Measurements from ENCODE around the gene TENM3.

The TENM3 gene

GRCh38 chr4:182555997-182556418 lies 312.8 kb downstream of the TENM3 start:
- TF ChIP-seq CTCF (conservative IDR thresholded peaks at IDR 0.05; ENCODE audit: control insufficient read depth, insufficient read depth, low read depth, low read length): no peak
- no peak overlapping the region for H3K4me3 ChIP-seq (ENCODE audit: control insufficient read depth, low read depth, low read length)
- DNase-seq (ENCODE audit: low read depth): peak; percentile 73

DNA sequence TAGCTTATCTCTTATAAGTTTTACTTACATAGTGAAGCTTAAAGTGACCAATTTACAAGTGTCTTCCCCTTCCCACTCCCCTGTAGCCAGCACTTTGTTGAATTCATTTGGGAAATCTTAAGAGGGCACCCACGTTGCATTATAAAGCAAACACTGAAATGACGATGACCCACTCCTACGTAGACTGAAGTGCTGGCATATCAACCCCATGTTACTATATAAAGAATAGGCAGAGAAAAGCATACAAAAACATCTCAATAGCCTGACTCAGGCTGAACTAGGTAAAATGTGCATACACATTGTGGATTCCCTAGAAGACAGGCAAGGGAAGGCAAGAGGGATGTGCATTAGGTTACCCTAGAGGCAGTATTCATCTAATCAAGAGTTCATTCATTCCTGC lies 313.4 kb downstream of the TENM3 start:
- DNase-seq (ENCODE audit: low read depth): no peak
- no peak for TF ChIP-seq CTCF (conservative IDR thresholded peaks at IDR 0.05; ENCODE audit: control insufficient read depth, insufficient read depth, low read depth, low read length)
- H3K4me3 ChIP-seq (ENCODE audit: control insufficient read depth, low read depth, low read length): no peak overlapping the region

- TF ChIP-seq CTCF (conservative IDR thresholded peaks at IDR 0.05; ENCODE audit: control insufficient read depth, insufficient read depth, low read depth, low read length): no peak
- H3K4me3 ChIP-seq (ENCODE audit: control insufficient read depth, low read depth, low read length): no peak overlapping the region
- no peak for DNase-seq (ENCODE audit: low read depth)
These were observed 317.2 kb downstream of the TENM3 start for GRCh38 chr4:182560358-182560757.

DNA sequence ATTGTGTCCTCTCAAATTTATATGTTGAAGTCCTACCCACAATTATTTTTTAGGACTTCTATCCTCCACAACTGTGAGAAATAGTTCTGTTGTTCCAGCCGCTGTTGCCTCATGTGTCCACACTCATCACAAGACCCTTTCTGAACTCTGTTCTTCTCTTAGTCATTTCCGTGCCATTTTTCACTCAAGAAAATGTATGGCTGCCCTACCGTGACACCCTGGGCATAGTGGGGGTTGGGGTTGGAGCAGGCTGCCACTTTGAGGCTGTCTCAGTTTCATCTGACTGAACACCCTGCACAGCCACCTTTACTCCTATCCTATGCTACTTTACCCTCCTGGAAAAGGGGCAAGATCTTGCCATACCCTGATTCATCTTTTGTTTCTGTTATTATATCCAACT lies 319.1 kb downstream of the TENM3 start:
- TF ChIP-seq CTCF (conservative IDR thresholded peaks at IDR 0.05; ENCODE audit: control insufficient read depth, insufficient read depth, low read depth, low read length): no peak
- DNase-seq (ENCODE audit: low read depth): no peak
- no peak overlapping the region for H3K4me3 ChIP-seq (ENCODE audit: control insufficient read depth, low read depth, low read length)

DNA sequence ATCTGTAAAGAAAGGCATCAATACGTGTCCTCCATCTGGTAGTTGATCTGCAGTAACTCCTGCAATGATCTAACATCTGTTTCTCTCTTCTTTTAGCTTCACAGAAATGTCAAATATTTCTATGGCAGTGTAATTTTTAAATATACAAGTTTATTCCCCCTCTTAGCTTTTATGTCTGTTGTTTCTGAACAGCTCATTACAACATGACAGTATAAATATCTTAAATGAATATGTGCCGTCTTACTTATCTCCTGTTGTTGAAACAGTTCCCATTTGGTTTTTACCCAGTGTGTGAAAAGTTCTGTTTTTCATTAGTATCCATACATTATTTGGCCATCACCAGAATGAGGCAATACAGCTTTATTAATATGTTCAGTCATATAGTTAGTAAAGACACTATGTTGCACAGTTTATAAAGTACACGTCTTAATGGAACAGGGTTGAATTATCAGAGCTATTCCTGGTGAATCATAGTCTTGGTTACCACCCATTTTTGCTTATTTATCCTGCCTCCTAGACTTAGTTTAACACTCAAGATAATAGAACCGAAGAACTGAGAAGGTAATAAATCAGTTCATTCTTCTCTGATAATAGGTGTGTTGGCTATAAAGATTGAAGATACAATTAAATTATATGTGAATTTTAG lies 321.6 kb downstream of the TENM3 start:
- TF ChIP-seq CTCF (conservative IDR thresholded peaks at IDR 0.05; ENCODE audit: control insufficient read depth, insufficient read depth, low read depth, low read length): no peak
- H3K4me3 ChIP-seq (ENCODE audit: control insufficient read depth, low read depth, low read length): no peak overlapping the region
- no peak for DNase-seq (ENCODE audit: low read depth)

DNA sequence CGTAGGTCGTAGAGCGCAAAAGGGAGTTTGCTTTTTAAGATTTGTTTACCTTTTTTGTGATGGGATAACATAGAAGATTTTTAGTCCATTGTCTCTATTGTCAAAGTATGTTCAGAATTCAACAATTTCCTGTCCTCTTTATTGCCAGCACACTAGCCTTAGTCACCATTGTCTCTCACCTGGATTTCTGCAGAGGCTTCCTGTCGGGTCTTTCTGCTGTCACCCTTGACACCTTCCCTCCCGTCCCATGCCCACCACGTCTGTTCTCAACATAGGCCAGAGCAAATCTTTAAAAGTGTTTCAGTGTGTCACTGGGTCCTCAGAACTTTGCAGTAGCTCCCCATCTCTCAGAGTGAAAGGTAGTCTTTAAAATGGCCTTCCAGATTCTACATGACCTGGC lies 323.9 kb downstream of the TENM3 start:
- TF ChIP-seq CTCF (conservative IDR thresholded peaks at IDR 0.05; ENCODE audit: control insufficient read depth, insufficient read depth, low read depth, low read length): no peak
- H3K4me3 ChIP-seq (ENCODE audit: control insufficient read depth, low read depth, low read length): no peak overlapping the region

GRCh38 chr4:182569561-182569960 lies 326.4 kb downstream of the TENM3 start:
- TF ChIP-seq CTCF (conservative IDR thresholded peaks at IDR 0.05; ENCODE audit: control insufficient read depth, insufficient read depth, low read depth, low read length): no peak
- no peak for DNase-seq (ENCODE audit: low read depth)
- H3K4me3 ChIP-seq (ENCODE audit: control insufficient read depth, low read depth, low read length): no peak overlapping the region

More for the DNA sequence above, 323.9 kb downstream of the TENM3 start:
- DNase-seq (ENCODE audit: low read depth): no peak

Measured in fibroblast of mammary gland (primary cell).